IPS-15b (cell line): ENCODE data around the gene CACNA2D2.

Source experiments
- H3K27me3 ChIP-seq: one replicate; pipeline ENCODE4 v1.6.1; 2013; ENCODE audit warnings: low read length; ENCODE audit not compliant: control insufficient read depth, insufficient read depth
- H3K36me3 ChIP-seq: one replicate; pipeline ENCODE4 v1.6.1; 2013; ENCODE audit warnings: low read length; ENCODE audit not compliant: control insufficient read depth, insufficient read depth
- H3K4me1 ChIP-seq: one replicate; pipeline ENCODE4 v1.6.1; 2013; ENCODE audit warnings: mild to moderate bottlenecking, low read length; ENCODE audit not compliant: control insufficient read depth, insufficient read depth
- H3K4me3 ChIP-seq: one replicate; pipeline ENCODE4 v1.5.1; 2013; ENCODE audit warnings: low read depth, low read length
- H3K9ac ChIP-seq: one replicate; pipeline ENCODE4 v1.6.1; 2013; ENCODE audit warnings: low read depth, mild to moderate bottlenecking, low read length
- H3K9me3 ChIP-seq: one replicate; pipeline ENCODE4 v1.6.1; 2013; ENCODE audit warnings: mild to moderate bottlenecking, low read length; ENCODE audit not compliant: control insufficient read depth, insufficient read depth

The CACNA2D2 gene

GRCh38 chr3:50486219-50486888, 17.1 kb downstream of the CACNA2D2 start:
- Histone ChIP-seq H3K4me3 (no peak overlapping the region), H3K27me3 (no peaks in the 10 kb centered on the region), H3K4me1 (peaks cover 3% of the 10 kb centered on the region), H3K9ac (peak overlapping the region; percentile 37), H3K9me3 (no peaks in the 10 kb centered on the region), H3K36me3 (no peaks in the 10 kb centered on the region)

GRCh38 chr3:50484722-50485121, 18.7 kb downstream of the CACNA2D2 start:
- Histone ChIP-seq H3K9me3 (no peaks in the 10 kb centered on the region), H3K9ac (no peak overlapping the region), H3K27me3 (no peaks in the 10 kb centered on the region), H3K36me3 (no peaks in the 10 kb centered on the region), H3K4me1 (peaks cover 3% of the 10 kb centered on the region), H3K4me3 (no peak overlapping the region)

DNA sequence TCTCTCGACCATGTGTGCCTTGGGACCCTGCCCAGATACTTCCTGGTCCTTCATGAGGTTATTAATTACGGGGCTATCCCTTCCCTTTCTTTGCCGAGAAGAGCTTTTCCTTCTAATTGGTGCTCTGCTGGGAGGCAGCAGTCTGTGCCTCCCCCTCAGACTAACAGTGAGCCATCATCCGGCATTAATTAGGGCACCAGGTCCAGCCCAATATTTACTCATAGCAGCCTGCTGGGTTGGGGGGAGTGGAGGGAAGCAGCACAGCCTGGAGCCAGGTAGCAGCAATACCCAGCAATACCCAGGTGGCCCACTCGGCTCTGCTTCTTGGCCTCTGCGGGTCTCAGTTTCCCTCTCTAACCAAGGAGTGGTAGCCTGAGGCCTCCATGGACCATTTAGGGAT, 20.1 kb downstream of the CACNA2D2 start:
- H3K9me3 ChIP-seq, result no peaks in the 10 kb centered on the region
- no peak overlapping the region for H3K9ac ChIP-seq
- H3K4me1 ChIP-seq, result peaks cover 3% of the 10 kb centered on the region
- H3K4me3 ChIP-seq, result no peak overlapping the region
- no peaks in the 10 kb centered on the region for H3K27me3 ChIP-seq
- no peaks in the 10 kb centered on the region for H3K36me3 ChIP-seq

GRCh38 chr3:50481992-50482391, 21.4 kb downstream of the CACNA2D2 start:
- Histone ChIP-seq H3K36me3 (no peaks in the 10 kb centered on the region), H3K27me3 (no peaks in the 10 kb centered on the region), H3K9me3 (no peaks in the 10 kb centered on the region), H3K9ac (no peak overlapping the region), H3K4me3 (no peak overlapping the region), H3K4me1 (peaks cover 3% of the 10 kb centered on the region)

DNA sequence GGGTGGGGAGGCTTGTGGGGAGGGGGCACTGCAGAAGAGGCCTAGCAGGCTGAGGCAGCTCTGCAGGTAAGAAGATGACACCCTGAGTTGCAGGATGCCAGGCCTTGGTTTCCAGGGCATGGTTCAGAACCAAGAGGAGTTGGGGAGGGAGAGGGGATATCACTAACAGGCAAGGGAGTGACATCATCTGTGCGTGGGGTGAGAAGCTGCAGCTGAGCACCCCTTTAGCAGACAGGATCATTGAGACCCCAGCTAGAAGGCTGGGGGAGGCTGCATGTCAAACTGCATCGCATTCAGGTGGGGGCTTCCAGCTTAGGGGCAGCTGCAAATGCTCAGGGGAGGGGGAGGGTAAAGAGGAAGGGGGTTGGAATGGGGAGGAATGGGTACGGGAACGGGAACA, 23.0 kb downstream of the CACNA2D2 start:
- no peak overlapping the region for H3K9ac ChIP-seq
- peaks cover 3% of the 10 kb centered on the region for H3K4me1 ChIP-seq
- H3K4me3 ChIP-seq, result no peak overlapping the region
- H3K36me3 ChIP-seq, result no peaks in the 10 kb centered on the region
- H3K9me3 ChIP-seq, result no peaks in the 10 kb centered on the region
- H3K27me3 ChIP-seq, result no peaks in the 10 kb centered on the region

- H3K4me3 ChIP-seq, result no peak overlapping the region
- H3K27me3 ChIP-seq, result no peaks in the 10 kb centered on the region
- no peak overlapping the region for H3K9ac ChIP-seq
- no peaks in the 10 kb centered on the region for H3K36me3 ChIP-seq
- H3K9me3 ChIP-seq, result no peaks in the 10 kb centered on the region
- H3K4me1 ChIP-seq, result peaks cover 3% of the 10 kb centered on the region
Measured at GRCh38 chr3:50479523-50479922, 23.9 kb downstream of the CACNA2D2 start.

GRCh38 chr3:50478671-50479260, 24.7 kb downstream of the CACNA2D2 start:
- no peaks in the 10 kb centered on the region for H3K27me3 ChIP-seq
- H3K9me3 ChIP-seq, result no peaks in the 10 kb centered on the region
- H3K9ac ChIP-seq, result no peak overlapping the region
- H3K4me3 ChIP-seq, result no peak overlapping the region
- peaks cover 3% of the 10 kb centered on the region for H3K4me1 ChIP-seq
- no peaks in the 10 kb centered on the region for H3K36me3 ChIP-seq

- H3K9ac ChIP-seq, result no peak overlapping the region
- no peak overlapping the region for H3K4me3 ChIP-seq
- peaks cover 3% of the 10 kb centered on the region for H3K4me1 ChIP-seq
- no peaks in the 10 kb centered on the region for H3K9me3 ChIP-seq
- no peaks in the 10 kb centered on the region for H3K27me3 ChIP-seq
- H3K36me3 ChIP-seq, result no peaks in the 10 kb centered on the region
Measured at GRCh38 chr3:50478051-50478450, 25.4 kb downstream of the CACNA2D2 start.

- Histone ChIP-seq H3K9me3 (no peaks in the 10 kb centered on the region), H3K4me1 (no peaks in the 10 kb centered on the region), H3K27me3 (no peaks in the 10 kb centered on the region), H3K36me3 (peaks cover 3% of the 10 kb centered on the region), H3K4me3 (no peak overlapping the region), H3K9ac (no peak overlapping the region)
Measured at GRCh38 chr3:50475348-50475747, 28.1 kb downstream of the CACNA2D2 start.

DNA sequence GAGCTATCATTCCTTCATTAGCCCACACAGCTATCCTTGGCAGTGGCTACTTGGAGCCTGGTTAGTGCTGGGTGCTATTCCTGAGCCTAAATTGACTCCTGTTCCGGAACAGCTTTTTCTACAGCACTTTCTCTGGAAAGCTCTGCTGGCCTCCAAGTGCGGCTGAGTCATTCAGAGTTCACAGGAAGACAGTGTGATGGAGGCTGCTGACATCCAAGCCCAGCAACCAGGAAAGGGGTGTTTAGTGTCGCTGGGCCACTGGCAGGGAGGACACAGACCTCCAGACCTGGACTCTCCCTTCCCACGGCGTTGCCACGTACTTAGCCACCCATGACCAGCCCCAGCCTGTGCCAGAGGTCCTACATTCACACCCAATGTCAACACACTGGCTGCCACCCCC, 28.7 kb downstream of the CACNA2D2 start:
- Histone ChIP-seq H3K9ac (no peak overlapping the region), H3K9me3 (no peaks in the 10 kb centered on the region), H3K27me3 (no peaks in the 10 kb centered on the region), H3K4me3 (no peak overlapping the region), H3K36me3 (peaks cover 3% of the 10 kb centered on the region), H3K4me1 (no peaks in the 10 kb centered on the region)

DNA sequence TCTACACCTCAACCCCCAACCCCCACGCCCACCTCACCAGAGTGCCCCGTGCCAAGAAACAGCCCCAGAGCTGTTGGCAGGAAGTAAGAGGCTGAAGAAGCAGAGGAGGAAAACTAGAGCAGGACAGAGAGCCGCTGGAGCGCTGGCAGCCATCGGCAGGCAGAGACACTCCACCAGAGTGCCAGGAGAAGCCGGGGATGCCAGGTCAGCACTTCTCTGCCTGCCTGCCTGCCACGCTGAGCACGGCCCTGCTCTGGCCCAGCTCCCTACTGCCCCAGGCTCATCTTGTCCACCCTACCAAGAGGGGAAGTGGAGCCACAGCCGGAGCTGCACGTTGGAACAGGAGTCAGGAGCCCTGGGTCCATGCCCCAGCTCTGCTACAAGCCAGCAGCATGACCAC, 29.7 kb downstream of the CACNA2D2 start:
- Histone ChIP-seq H3K27me3 (no peaks in the 10 kb centered on the region), H3K9me3 (no peaks in the 10 kb centered on the region), H3K36me3 (peaks cover 3% of the 10 kb centered on the region), H3K4me3 (no peak overlapping the region), H3K9ac (no peak overlapping the region), H3K4me1 (no peaks in the 10 kb centered on the region)

DNA sequence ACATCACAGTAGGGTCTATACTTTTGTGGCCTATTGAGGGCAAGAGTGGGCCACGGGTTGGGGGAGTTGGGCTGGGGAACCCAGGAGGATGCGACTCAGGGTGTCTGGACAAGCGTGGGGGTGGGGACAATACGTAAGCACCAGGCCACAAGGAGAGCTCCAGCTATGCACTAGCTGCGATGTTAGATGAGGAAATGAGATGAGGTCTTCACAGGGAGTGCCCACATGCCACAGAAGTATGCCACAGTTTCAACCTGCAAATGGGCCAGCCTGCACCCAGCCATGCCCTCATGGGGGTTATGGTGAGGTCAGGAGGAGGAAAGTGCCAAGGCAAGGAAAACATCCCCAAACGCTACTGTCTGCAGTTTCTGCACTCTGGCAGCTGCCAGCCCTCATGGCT, 30.5 kb downstream of the CACNA2D2 start:
- no peak overlapping the region for H3K9ac ChIP-seq
- no peaks in the 10 kb centered on the region for H3K4me1 ChIP-seq
- H3K27me3 ChIP-seq, result no peaks in the 10 kb centered on the region
- peaks cover 3% of the 10 kb centered on the region for H3K36me3 ChIP-seq
- H3K4me3 ChIP-seq, result no peak overlapping the region
- H3K9me3 ChIP-seq, result no peaks in the 10 kb centered on the region
